K562 (cell line): ENCODE data around the gene STS.

Source experiments
- BHLHE40 ChIP-seq: IDR thresholded peaks from 2 replicates; pipeline ENCODE4 v1.6.1; 2011; ENCODE audit warnings: low read length, improper control_type of control experiment
- HCFC1 ChIP-seq: IDR thresholded peaks from 2 replicates; pipeline ENCODE4 v1.6.1; 2012; ENCODE audit warnings: low read depth, low read length, improper control_type of control experiment
- KHSRP ChIP-seq: fragments of 450-650 bp; IDR thresholded peaks from 2 replicates; pipeline ENCODE4 v1.6.1; 2017
- MAFG ChIP-seq: fragments of 450-650 bp; conservative IDR thresholded peaks from 2 replicates; pipeline ENCODE4 v1.6.1; 2016; ENCODE audit warnings: missing genetic modification characterization, missing compliant biosample characterization
- MXI1 ChIP-seq: IDR thresholded peaks from 2 replicates; pipeline ENCODE4 v1.6.1; 2011; ENCODE audit warnings: low read depth, mild to moderate bottlenecking, improper control_type of control experiment, low read length
- TF ChIP-seq, protein P1 (sequence below): IDR thresholded peaks from 2 replicates; pipeline ENCODE4 v1.6.1; 2012; ENCODE audit warnings: low read depth, low read length, improper control_type of control experiment, borderline replicate concordance
- TF ChIP-seq, protein P2 (sequence below), 3 experiments: IDR thresholded peaks in 2 of 3; conservative IDR thresholded peaks in 1 of 3; 2 replicates each; pipeline ENCODE4 v1.5.1; 2011 to 2012; ENCODE audit warnings: low read length in 3 of 3, mild to moderate bottlenecking in 3 of 3, control low read depth in 2 of 3, improper control_type of control experiment in 1 of 3, inconsistent platforms in 1 of 3, low read depth in 1 of 3, mixed read lengths in 1 of 3, moderate library complexity in 1 of 3; ENCODE audit not compliant: insufficient read depth in 2 of 3

DNA sequence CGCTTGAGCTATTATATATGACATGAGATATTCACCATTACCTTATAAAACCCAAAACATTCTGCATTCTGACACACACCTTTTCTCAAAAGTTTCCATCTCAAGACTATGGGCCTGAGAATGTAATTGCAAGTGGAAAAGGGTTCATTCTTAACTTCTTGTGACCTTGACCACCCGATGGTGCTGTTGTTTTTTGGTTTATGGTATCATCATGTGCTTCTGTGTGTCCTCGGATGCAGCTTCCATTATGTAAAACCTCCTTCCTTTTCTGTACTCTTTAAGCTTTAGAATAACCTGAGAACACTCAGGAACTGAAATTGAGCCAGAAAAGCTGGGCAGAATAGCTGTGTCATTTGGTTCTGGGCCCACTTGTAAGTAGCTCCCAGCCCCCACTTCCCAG lies 16.7 kb downstream of the STS start:
- TF ChIP-seq, protein P1, sequence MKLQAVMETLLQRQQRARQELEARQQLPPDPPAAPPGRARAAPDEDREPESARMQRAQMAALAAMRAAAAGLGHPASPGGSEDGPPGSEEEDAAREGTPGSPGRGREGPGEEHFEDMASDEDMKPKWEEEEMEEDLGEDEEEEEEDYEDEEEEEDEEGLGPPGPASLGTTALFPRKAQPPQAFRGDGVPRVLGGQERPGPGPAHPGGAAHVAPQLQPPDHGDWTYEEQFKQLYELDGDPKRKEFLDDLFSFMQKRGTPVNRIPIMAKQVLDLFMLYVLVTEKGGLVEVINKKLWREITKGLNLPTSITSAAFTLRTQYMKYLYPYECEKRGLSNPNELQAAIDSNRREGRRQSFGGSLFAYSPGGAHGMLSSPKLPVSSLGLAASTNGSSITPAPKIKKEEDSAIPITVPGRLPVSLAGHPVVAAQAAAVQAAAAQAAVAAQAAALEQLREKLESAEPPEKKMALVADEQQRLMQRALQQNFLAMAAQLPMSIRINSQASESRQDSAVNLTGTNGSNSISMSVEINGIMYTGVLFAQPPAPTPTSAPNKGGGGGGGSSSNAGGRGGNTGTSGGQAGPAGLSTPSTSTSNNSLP: no peak
- TF ChIP-seq MAFG (tag) (no peak), BHLHE40 (no peak), HCFC1 (no peak), KHSRP (no peak), MXI1 (no peak)
- TF ChIP-seq, protein P2, sequence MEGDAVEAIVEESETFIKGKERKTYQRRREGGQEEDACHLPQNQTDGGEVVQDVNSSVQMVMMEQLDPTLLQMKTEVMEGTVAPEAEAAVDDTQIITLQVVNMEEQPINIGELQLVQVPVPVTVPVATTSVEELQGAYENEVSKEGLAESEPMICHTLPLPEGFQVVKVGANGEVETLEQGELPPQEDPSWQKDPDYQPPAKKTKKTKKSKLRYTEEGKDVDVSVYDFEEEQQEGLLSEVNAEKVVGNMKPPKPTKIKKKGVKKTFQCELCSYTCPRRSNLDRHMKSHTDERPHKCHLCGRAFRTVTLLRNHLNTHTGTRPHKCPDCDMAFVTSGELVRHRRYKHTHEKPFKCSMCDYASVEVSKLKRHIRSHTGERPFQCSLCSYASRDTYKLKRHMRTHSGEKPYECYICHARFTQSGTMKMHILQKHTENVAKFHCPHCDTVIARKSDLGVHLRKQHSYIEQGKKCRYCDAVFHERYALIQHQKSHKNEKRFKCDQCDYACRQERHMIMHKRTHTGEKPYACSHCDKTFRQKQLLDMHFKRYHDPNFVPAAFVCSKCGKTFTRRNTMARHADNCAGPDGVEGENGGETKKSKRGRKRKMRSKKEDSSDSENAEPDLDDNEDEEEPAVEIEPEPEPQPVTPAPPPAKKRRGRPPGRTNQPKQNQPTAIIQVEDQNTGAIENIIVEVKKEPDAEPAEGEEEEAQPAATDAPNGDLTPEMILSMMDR (IDR thresholded peaks at IDR 0.05 in 2 of 3, conservative IDR thresholded peaks at IDR 0.05 in 1 of 3; ENCODE audit: insufficient read depth in 2 of 3, low read depth in 1 of 3, low read length in 3 of 3): no peak
